GM20431 (cell line): Measurements from ENCODE around the gene RPS19.

ENCODE experiments used
- in situ Hi-C: fragments of 300-500 bp; cut with MseI, MboI; formaldehyde crosslinking; loops from one replicate; pipeline ENCODE4 v1.15.0; 2020; ENCODE audit warnings: low sequenced_read_pairs; ENCODE audit not compliant: unreplicated experiment

Gene RPS19

DNA sequence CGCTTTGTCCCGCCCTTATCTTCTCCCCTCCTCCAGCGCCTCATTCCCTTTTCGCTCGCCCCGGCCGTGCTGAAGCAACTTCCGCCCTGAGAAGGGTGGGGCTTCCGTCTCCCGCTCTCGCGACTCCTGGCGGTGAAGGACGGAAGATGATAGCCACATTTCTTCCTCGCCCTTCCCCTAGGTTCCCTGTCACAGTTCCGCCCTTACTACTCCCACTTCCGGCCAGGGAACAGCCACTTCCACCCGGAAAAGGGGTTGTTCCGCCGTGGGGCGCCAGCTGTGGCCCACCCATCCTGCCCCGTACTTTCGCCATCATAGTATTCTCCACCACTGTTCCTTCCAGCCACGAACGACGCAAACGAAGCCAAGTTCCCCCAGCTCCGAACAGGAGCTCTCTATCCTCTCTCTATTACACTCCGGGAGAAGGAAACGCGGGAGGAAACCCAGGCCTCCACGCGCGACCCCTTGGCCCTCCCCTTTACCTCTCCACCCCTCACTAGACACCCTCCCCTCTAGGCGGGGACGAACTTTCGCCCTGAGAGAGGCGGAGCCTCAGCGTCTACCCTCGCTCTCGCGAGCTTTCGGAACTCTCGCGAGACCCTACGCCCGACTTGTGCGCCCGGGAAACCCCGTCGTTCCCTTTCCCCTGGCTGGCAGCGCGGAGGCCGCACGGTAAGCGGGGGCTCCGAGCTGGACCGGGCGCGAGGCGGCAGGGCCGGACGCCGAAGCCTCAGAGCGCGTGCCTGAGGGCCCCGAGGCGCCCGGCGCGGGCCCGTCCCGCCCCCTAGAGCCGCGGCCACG, at the start of gene RPS19:
TSS of gene RPS19 (plus strand) at position 638 of the 801 bp plus-strand sequence. CDS start 520 bp downstream, outside the sequence.
- in situ Hi-C loops, result no loop called here

DNA sequence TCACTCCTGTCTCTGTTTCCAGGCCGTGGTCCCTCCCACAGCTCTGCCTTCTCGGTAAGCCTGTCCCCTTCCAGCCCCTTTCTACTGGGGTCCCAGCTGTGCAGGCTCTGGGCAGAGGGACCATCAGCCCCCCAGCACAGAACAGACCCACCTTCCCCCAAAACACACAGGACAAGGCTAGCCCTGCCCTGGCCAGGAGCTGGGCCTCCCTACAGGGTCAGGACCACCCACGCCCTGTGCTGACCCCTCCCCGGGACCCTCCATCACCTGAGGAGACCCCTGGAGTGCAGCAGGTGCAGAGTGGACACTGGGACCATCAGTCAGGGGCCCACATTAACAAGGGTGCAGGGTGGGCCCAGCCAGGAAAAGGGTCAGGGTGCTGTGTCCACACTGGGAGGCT, 49.8 kb upstream of the RPS19 start:
- in situ Hi-C loops, result no loop called here

DNA sequence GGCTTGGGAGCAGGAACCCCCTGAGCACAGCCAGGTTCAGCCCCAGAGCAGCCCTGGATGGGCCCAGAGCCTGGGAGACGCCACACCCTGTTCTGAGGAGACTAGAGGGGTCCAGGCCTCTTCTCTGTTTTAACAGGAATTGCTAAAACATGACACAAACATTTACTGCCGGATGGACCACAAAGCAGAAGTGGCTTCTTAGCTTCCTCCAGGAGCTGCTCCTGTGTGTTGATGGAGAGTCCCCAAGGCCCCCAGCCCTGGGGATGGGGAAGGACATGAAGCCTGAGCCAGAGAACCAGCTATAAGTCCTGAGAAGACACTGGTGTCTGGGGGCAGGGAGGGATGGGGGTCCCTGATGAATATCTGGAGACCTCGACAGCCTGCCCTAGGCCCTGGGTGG, 49.0 kb upstream of the RPS19 start:
- in situ Hi-C loops, result no loop called here

DNA sequence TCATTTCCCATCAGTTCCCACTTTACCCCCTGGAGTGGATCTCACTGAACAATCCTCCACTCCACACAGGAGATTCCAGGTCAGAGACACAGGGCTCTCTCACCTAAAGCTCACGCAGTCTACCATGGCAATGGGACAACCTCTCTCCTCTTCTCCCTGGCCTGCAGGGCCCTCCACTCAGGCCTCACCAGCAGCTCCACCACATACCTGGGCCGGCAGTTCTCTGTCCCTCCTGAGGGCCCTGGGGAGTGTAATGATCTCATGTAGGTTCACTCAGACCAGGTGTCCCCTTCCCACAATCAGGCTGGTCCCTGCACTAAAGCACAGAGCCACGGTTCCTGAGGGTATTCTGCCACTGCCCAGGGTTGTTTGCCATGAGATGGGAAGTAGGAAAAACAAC, 48.1 kb upstream of the RPS19 start:
- in situ Hi-C loops, result no loop called here

DNA sequence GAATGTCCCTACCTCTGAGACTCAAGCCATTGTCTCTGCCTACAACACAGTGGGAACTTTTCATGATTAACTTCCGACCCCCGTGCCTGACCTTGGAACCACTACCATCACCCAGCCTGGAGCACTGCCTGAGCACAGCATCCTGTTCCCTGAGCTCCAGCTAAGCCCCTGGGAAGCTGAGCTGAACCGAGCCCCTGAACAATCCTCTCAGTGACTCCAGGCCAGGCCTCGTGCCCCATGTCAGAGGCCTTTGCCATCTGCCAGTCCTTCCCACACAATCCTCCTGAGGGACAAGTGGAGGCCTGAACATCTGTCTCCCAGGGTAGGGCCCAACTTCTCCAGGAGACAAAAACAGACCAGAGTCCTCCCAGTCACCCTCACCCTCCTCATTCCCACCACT, 46.1 kb upstream of the RPS19 start:
- in situ Hi-C loops, result no loop called here

DNA sequence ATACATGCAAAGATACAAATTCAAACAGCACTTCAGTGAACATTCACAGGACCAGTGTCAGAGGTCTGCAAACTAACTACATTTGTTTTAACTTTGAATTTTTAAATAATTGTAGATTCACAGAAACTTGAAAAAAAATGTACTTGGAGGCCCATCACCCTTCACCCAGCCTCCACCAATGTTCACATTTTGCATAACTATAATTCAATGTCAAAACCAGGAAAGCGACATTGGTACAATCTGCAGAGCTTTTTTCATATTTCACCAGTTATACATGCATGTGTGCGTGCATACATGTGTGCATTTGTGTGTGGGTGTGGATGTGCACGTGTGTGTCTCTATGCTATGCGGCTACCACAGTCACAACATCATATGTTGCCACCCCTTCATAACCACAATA, 44.8 kb upstream of the RPS19 start:
- in situ Hi-C loops, result no loop called here

DNA sequence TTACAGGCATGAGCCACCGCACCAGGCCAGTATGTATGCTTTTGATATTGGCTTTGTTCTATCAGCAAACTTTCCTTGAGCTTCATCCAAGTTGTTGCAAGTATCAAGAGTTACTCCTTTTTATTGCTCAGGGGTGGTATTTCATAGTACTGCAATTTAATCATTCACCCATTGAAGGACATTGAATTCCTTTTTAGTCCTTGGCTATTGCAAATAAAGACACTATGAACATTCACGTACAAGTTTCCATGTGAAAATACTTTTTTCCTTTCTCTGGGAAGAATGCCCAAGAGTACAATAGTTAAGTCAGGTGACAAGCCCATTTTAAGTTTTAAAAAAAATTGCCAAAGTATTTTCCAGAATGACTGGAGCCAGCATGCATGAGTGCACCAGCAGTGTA, 43.3 kb upstream of the RPS19 start:
- in situ Hi-C loops, result no loop called here

DNA sequence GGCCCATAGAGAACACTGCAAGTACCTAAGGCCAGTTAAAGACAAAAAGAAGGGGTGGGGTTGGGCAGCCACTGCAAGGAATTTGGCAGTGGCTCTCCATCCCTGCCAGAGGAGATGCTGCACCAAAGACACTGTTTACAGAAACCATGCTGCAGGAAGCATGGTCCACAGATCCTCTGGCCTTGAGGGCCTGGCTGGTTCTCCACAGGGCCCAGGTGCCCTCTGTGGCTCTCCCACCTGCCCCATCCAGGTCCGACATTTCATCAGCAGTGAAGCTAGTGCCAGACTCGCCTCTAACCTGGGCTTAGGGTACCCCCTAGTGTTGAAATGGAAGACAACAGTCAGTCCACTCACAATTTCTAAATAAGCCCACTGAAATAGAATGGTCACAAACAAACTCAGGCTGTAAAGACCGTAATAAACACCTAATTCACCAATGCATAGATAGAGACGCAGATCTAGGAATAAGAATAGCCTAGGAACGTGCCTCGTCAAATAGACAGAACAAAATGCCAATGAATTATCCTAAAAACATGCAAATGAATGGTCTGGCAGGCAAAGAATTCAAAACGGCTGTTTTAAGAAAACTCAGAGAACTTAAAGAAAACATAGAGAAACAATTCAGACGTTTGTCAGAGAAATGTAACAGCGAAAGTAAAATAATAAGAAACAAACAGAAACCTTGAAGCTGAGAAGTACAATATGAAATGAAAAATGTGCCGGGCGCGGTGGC, 38.9 kb upstream of the RPS19 start:
- in situ Hi-C loops, result no loop called here

DNA sequence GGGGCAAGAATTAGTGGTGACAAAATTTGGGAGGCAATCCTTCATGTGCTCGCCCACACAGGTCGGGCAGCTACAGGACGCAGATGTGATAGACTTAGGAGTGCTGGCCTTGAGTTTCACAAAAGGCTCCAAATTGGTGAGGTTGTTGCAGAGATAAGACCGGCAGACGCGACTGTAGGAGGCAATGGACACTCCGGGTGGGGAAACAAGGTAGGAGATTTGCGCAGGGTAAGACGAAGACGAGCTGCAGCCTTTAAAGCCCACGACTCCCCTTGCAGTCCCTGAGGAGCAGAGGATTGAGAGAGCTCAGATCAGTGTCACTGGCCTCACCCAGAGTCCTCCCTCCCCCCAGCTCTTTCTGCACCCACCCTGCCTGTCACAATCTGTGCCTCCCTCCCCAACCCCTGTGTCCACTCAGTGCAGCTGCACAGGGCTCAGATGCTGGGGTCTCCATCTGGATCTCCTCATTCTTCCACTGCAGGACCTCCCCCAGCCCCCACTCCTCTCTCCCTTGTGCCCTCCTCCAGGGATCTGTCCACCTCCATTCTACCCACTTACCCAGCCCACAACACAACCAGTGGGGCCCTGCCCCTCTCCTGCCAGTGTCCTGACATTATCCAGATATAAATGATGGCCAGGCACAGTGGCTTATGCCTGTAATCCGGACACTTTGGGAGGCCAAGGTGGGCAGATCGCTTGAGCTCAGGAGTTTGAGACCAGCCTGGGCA, 21.9 kb upstream of the RPS19 start:
- in situ Hi-C loops, result no loop called here

DNA sequence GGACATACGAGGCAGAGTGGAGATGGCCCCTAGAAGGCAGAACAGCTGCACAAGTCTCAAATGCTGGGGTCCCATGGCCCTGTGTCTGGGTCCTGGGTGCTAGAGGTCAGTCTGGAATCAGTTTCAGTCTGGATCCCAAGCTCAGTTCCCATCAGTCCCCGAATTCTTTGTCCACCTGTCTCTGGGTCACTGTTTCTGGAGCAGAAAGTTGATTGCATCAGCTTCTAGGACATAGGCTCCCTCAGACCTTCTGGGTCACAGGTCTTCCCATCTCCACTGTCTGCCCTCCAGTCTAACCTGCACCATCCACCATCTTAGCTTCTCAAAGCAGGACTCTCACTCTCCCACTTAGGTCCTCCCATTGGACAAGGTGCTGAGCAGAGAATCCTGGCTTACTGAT, 20.8 kb upstream of the RPS19 start:
- in situ Hi-C loops, result no loop called here

DNA sequence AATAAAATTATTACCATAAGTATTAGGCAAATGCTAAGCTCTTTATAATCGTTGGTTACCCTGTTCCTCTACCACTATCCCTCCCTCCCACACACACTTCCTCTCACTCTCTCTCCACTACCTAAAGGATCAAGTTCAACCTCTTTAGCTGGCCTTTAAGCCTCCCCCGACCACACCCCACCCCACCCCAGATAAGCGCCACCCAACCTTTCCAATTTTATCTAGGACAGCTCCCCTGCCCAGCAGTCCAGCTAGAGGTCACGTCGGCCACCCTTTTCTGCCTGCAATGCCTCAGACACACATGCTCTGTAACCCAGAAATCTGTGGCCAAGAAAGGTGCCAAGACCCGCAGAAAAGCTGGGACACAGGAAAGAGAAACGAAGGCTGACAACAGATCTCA, 16.7 kb upstream of the RPS19 start:
- in situ Hi-C loops, result no loop called here

DNA sequence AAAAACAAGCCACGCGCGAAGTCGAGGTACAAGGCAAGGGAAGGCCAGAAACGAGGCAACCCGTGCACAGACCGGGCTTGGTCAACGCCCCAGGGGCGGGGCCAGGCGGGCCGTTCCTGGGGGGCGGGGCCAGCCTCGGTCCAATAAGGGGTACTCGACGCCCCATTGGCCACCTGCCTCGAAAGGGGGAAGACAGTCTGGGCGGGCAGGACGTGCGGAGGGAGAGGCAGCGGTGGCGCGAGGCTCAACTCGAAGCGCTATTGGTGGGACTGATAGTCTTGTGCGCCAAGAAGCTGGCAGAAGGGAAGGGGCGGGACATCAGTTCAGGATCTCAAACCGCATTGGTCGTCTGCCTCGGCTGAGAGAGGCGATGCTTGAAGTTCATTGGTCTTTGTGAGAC, 15.5 kb upstream of the RPS19 start, which contains the start of gene LYPD4:
TSS of gene LYPD4 (minus strand) at position 83 of the 400 bp plus-strand sequence. CDS start 5,398 bp downstream, outside the sequence.
- in situ Hi-C loops, result no loop called here

DNA sequence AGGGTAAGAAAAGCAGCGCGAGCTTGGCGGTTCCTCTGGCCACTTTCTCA, 15.2 kb upstream of the RPS19 start, which contains the start of gene DMRTC2:
TSS of gene DMRTC2 (plus strand) at position 42 of the 50 bp plus-strand sequence. CDS start 2,387 bp downstream, outside the sequence.
- in situ Hi-C loops, result no loop called here

DNA sequence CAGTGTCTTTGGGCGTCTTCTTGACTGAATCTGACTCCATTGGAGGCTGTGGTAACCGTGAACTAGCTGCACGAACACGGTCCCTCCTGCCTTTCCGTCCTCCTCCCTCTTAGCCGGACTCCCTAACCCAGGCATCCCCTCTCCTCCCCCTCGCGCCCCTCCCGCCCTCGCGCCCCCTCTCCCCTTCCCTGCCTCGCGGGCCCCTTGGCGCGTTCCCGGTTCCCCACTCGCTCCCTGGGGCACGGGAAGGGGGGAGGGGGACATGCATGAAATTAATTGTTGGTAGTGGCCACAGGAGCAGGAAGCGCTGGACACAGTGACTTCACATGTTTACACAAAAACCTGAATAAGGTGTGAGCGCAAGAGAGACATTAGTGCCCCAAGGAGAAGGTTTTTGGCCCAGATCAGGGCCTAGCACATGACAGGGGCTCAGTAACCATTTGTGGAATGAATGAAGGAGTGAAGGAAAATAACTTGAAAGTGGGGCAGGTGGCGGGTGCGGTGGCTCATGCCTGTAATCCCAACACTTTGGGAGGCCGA, 14.9 kb upstream of the RPS19 start:
- in situ Hi-C loops, result no loop called here

DNA sequence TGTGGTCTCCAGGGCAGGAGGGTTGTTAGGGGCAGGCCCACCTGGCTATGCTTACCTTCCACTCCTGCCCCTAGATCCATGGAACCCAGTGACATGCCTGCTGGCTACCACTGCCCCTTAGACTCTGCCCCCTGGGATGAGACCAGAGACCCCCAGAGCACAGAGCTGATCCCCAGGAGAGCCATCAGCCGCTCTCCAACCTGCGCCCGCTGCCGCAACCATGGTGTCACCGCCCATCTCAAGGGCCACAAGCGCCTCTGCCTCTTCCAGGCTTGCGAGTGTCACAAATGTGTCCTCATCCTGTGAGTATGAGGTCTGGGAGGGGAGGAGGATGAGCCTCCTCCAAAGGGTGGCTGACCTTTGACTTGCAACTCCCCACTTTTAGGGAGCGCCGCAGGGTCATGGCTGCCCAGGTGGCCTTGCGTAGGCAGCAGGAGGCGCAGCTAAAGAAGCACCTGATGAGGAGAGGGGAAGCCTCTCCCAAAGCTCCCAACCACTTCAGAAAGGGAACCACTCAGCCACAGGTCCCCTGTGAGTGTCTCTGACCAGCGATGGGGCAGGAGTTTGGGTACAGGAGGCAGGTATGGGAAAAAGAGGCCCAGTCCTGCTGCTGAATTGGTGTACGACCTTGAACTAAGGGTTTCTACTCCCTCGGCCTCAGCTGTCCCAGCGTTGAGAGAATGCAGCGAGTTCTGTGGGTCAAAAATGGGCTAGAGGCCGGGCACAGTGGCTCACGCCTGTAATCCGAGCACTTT, 12.5 kb upstream of the RPS19 start:
- in situ Hi-C loops, result no loop called here

DNA sequence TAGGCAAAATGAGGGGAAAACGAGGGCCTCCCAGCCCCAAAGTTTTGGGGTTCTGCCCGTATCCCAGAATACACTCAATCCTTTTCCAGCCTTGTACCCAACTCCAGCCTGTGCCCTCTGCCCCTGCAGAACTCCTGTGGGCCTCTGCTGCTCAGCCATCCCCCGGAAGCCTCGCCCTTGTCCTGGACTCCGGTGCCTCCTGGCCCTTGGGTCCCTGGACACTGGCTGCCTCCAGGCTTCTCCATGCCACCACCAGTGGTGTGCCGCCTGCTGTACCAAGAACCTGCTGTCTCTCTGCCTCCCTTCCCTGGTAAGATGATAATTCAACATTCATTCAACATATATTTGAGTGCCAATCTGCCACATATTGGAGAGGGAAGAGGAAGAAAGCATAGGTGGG, 11.4 kb upstream of the RPS19 start:
- in situ Hi-C loops, result no loop called here

DNA sequence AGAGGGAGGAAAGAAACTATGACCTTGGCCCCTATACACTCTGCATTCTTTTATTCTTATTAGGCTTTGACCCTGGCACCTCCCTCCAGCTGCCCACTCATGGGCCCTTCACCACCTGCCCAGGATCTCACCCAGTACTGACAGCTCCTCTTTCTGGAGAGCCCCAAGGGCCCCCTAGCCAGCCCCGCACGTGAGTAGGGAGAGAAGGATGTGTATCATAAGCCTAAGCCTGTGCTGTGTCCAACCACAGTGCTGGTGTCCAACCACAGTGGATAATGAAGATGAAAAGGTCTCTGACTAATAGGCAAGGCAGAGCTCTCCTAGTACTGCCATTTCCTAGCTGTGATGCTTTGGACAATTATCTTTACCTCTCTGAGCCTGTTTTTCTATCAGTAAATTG, 11.0 kb upstream of the RPS19 start:
- in situ Hi-C loops, result no loop called here

DNA sequence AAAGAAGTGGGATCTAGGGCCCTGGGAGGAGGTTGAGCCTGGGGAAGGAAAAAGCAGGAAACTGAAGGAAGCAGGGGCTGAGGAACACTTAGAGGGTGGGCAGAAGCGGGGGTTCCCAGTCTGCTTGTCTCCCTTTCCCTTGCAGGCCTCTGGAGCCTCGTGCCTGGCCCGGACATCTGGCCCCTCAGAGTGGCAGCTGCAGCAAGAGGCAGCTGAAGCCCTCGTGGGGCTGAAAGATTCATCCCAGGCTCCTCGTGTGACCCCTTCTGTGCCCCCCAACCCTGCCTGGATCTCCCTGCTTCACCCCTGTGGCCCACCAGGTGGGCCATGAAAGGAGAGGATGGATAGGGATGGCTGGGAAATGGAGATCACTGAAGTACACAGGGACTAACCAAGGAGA, 9.7 kb upstream of the RPS19 start:
- in situ Hi-C loops, result no loop called here

DNA sequence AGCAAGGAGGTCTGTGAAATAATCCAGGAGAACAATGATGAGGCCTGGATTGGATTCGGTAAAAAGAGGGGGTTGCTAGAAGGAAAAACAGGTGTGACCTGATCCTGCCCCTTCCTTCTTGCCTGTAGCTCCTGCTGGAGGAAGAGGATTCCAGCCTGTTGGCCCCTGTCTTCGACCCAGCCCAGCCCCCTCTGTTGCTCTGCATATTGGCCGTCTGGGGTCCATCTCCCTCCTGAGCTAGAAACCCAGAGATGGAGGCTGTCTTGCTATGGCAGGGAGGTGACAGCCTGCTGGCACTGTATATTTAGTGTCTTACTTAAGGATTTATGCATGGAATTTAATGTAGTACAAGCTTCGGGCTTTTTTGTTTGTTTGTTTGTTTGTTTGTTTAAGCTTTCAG, 8.6 kb upstream of the RPS19 start:
- in situ Hi-C loops, result no loop called here

DNA sequence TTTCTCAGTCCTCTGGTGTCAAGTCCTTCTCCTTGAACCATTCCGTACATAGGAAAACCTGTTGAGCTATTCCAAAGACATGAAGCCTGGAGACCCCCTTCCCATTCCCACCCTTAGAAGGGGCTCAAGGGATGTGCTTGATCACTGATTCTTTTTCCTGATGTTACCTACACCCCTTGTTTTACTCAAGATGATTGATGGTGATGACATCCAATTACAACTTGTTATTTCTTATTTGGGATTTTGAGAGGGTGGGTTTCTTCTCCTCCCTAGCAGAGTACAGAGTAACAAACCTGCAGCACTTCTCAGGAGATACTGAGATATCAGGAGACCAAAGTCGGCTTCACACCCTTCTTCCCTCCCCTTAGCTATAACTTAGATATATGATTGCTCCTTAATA, 6.7 kb upstream of the RPS19 start:
- in situ Hi-C loops, result no loop called here
